ENCODE data around the gene AP5S1.
A peak's percentile ranks its signal among the peaks of the same experiment; 100 is the strongest.

AP5S1 gene

GRCh38 chr20:3812259-3812681 is 8.1 kb upstream of the AP5S1 start:
- ATAC-seq (ENCODE audit: low read depth) (no peak), DNase-seq (ENCODE audit: low spot score in 2 of 2) (no peak)
- Mint-ChIP-seq H3K27ac (peak overlapping the region; percentile 63), H3K4me3 (no peak overlapping the region), H3K27me3 (peaks cover 4% of the 10 kb centered on the region), H3K4me1 (peaks cover 14% of the 10 kb centered on the region), H3K9me3 (no peaks in the 10 kb centered on the region), H3K36me3 (no peaks in the 10 kb centered on the region)

- Mint-ChIP-seq H3K27me3 (peaks cover 4% of the 10 kb centered on the region), H3K4me1 (peaks cover 14% of the 10 kb centered on the region), H3K9me3 (no peaks in the 10 kb centered on the region), H3K4me3 (no peak overlapping the region), H3K36me3 (no peaks in the 10 kb centered on the region), H3K27ac (no peak overlapping the region)
- no peak for ATAC-seq (ENCODE audit: low read depth)
- DNase-seq (ENCODE audit: low spot score in 2 of 2): no peak
Measured at GRCh38 chr20:3812975-3813847, 7.1 kb upstream of the AP5S1 start.

GRCh38 chr20:3813848-3814581 is 6.3 kb upstream of the AP5S1 start:
- Mint-ChIP-seq H3K9me3 (no peaks in the 10 kb centered on the region), H3K27me3 (peaks cover 4% of the 10 kb centered on the region), H3K36me3 (no peaks in the 10 kb centered on the region), H3K4me1 (peaks cover 14% of the 10 kb centered on the region), H3K27ac (no peak overlapping the region), H3K4me3 (no peak overlapping the region)
- DNase-seq (ENCODE audit: low spot score in 2 of 2) (no peak), ATAC-seq (ENCODE audit: low read depth) (no peak)

- Mint-ChIP-seq H3K27ac (no peak overlapping the region), H3K36me3 (no peaks in the 10 kb centered on the region), H3K27me3 (peaks cover 4% of the 10 kb centered on the region), H3K9me3 (no peaks in the 10 kb centered on the region), H3K4me3 (no peak overlapping the region), H3K4me1 (peaks cover 14% of the 10 kb centered on the region)
- DNase-seq (ENCODE audit: low spot score in 2 of 2) (no peak), ATAC-seq (ENCODE audit: low read depth) (no peak)
Measured at GRCh38 chr20:3814928-3815495, 5.3 kb upstream of the AP5S1 start.

GRCh38 chr20:3815703-3816315 is 4.5 kb upstream of the AP5S1 start:
- H3K4me3 Mint-ChIP-seq: no peak overlapping the region

GRCh38 chr20:3818155-3819151 is 1.9 kb upstream of the AP5S1 start:
- Mint-ChIP-seq H3K27ac (peak overlapping the region; percentile 45), H3K9me3 (no peaks in the 10 kb centered on the region), H3K36me3 (peaks cover 2% of the 10 kb centered on the region), H3K27me3 (peaks cover 4% of the 10 kb centered on the region), H3K4me3 (no peak overlapping the region), H3K4me1 (peaks cover 5% of the 10 kb centered on the region)
- no peak for ATAC-seq (ENCODE audit: low read depth)
- DNase-seq (ENCODE audit: low spot score in 2 of 2): no peak

More at GRCh38 chr20:3815703-3816315, 4.5 kb upstream of the AP5S1 start:
- no peaks in the 10 kb centered on the region for H3K9me3 Mint-ChIP-seq
- H3K4me1 Mint-ChIP-seq: peaks cover 14% of the 10 kb centered on the region
- peaks cover 4% of the 10 kb centered on the region for H3K27me3 Mint-ChIP-seq
- ATAC-seq (ENCODE audit: low read depth): no peak
- H3K36me3 Mint-ChIP-seq: no peaks in the 10 kb centered on the region
- no peak overlapping the region for H3K27ac Mint-ChIP-seq
- no peak for DNase-seq (ENCODE audit: low spot score in 2 of 2)

- Mint-ChIP-seq H3K27ac (peak overlapping the region; percentile 95), H3K4me3 (peak overlapping the region; percentile 88), H3K27me3 (peaks cover 4% of the 10 kb centered on the region), H3K4me1 (peaks cover 5% of the 10 kb centered on the region), H3K36me3 (peaks cover 3% of the 10 kb centered on the region), H3K9me3 (no peaks in the 10 kb centered on the region)
- DNase-seq (ENCODE audit: low spot score in 2 of 2) (no peak), ATAC-seq (ENCODE audit: low read depth) (no peak)
Measured at GRCh38 chr20:3819411-3820047, 818 bp upstream of the AP5S1 start.

GRCh38 chr20:3820901-3821727 is 767 bp downstream of the AP5S1 start:
- no peak for DNase-seq (ENCODE audit: low spot score in 2 of 2)
- Mint-ChIP-seq H3K36me3 (peaks cover 6% of the 10 kb centered on the region), H3K9me3 (no peaks in the 10 kb centered on the region), H3K27ac (peak overlapping the region; percentile 95), H3K4me1 (peaks cover 4% of the 10 kb centered on the region), H3K4me3 (peak overlapping the region; percentile 88), H3K27me3 (peaks cover 2% of the 10 kb centered on the region)
- no peak for ATAC-seq (ENCODE audit: low read depth)

- DNase-seq (ENCODE audit: low spot score in 2 of 2): no peak
- Mint-ChIP-seq H3K27ac (peak overlapping the region; percentile 95), H3K4me1 (peaks cover 11% of the 10 kb centered on the region), H3K9me3 (no peaks in the 10 kb centered on the region), H3K27me3 (no peaks in the 10 kb centered on the region), H3K4me3 (peak overlapping the region; percentile 88), H3K36me3 (peaks cover 6% of the 10 kb centered on the region)
- no peak for ATAC-seq (ENCODE audit: low read depth)
Measured at GRCh38 chr20:3821996-3822395, 1.6 kb downstream of the AP5S1 start.

- H3K36me3 Mint-ChIP-seq: peaks cover 6% of the 10 kb centered on the region
- no peak for ATAC-seq (ENCODE audit: low read depth)
- H3K4me1 Mint-ChIP-seq: peaks cover 11% of the 10 kb centered on the region
- no peaks in the 10 kb centered on the region for H3K9me3 Mint-ChIP-seq
- no peaks in the 10 kb centered on the region for H3K27me3 Mint-ChIP-seq
- DNase-seq (ENCODE audit: low spot score in 2 of 2): no peak
- no peak overlapping the region for H3K4me3 Mint-ChIP-seq
- no peak overlapping the region for H3K27ac Mint-ChIP-seq
Measured at GRCh38 chr20:3823881-3824280, 3.5 kb downstream of the AP5S1 start.

GRCh38 chr20:3825526-3825925 is 5.2 kb downstream of the AP5S1 start:
- Mint-ChIP-seq H3K27ac (no peak overlapping the region), H3K9me3 (no peaks in the 10 kb centered on the region), H3K27me3 (no peaks in the 10 kb centered on the region), H3K36me3 (peaks cover 6% of the 10 kb centered on the region), H3K4me3 (no peak overlapping the region), H3K4me1 (peaks cover 11% of the 10 kb centered on the region)
- ATAC-seq (ENCODE audit: low read depth) (no peak), DNase-seq (ENCODE audit: low spot score in 2 of 2) (no peak)

GRCh38 chr20:3826420-3826819 is 6.1 kb downstream of the AP5S1 start:
- Mint-ChIP-seq H3K9me3 (no peaks in the 10 kb centered on the region), H3K27me3 (no peaks in the 10 kb centered on the region), H3K4me3 (no peak overlapping the region), H3K27ac (peak overlapping the region; percentile 50), H3K4me1 (peaks cover 8% of the 10 kb centered on the region), H3K36me3 (peaks cover 6% of the 10 kb centered on the region)
- no peak for ATAC-seq (ENCODE audit: low read depth)
- no peak for DNase-seq (ENCODE audit: low spot score in 2 of 2)

Measured in memory B cell (primary cell).